NK-92 treated with Interleukin-12 subunit alpha and Interleukin-12 subunit beta, amount 100 ng/mL, for 24 hours (cell line): ENCODE results near the gene CTTN.

Experiments
- DNase-seq: peaks from one replicate; lab custom pipeline; 2025; lab: John Stamatoyannopoulos, UW

CTTN gene

GRCh38 chr11:70477609-70478008 is 79.3 kb downstream of the CTTN start:
- DNase-seq = no peak

GRCh38 chr11:70478166-70478890 is 80.0 kb downstream of the CTTN start:
- no peak for DNase-seq

GRCh38 chr11:70480711-70481110 is 82.4 kb downstream of the CTTN start:
- no peak for DNase-seq

GRCh38 chr11:70481625-70482528 is 83.5 kb downstream of the CTTN start:
- DNase-seq = no peak

GRCh38 chr11:70482529-70482917 is 84.2 kb downstream of the CTTN start:
- no peak for DNase-seq

- DNase-seq = no peak
Observed at GRCh38 chr11:70483077-70483861, 84.9 kb downstream of the CTTN start.

GRCh38 chr11:70483917-70484316 is 85.6 kb downstream of the CTTN start:
- DNase-seq = no peak

- no peak for DNase-seq
Observed at GRCh38 chr11:70485326-70486025, 87.1 kb downstream of the CTTN start.

GRCh38 chr11:70486026-70486415 is 87.7 kb downstream of the CTTN start:
- DNase-seq = no peak
